ENCODE data around the gene ZDHHC22. TPM values are rescaled to one million over a fixed set of nuclear protein-coding genes. Genes with fewer than 3 reads are reported as not detected.

ZDHHC22 gene
- total and polyA plus RNA-seq, 4 experiments from 2014 or later, result not detected

DNA sequence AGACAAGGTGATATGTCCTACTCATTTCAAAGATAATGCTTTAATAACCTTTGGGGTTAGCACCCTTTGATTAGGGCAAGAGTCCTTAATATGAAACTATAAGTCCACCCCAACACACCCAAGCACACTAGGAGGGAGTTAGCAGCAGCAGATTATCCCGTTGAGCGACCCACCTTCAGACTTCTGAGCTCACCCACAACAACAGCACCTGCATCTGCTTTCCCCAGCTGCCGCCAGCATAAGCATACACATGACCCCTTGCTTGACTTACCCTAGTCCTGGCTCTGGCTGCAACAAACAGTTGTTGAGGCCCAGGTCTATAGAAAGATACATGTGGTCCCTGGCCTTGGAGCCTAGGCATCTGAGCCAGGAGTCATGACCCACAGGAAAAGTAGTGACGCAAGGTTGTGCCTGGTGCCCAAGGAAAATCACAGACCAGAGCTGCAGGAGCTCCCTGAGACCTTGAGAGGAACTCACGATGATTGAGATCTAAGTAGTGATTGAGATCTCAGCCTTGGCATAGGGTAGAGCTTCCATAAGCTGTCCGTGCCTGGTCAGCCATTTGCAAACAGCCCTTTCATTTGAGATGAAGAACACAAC is 19.0 kb downstream of the ZDHHC22 start:
- Histone ChIP-seq H3K4me3 (ENCODE audit: low read length in 2 of 2) (no peak overlapping the region), H3K27ac (ENCODE audit: low read depth, low read length) (peak overlapping the region; percentile 71), H3K27me3 (ENCODE audit: insufficient read depth, low read length) (no peaks in the 10 kb centered on the region), H3K9me3 (ENCODE audit: control insufficient read depth in 1 of 2, low read length in 2 of 2) (no peaks in the 10 kb centered on the region), H3K36me3 (ENCODE audit: insufficient read depth, low read length) (no peaks in the 10 kb centered on the region), H3K4me1 (ENCODE audit: insufficient read depth, low read length) (peaks cover 61% of the 10 kb centered on the region)
- Mint-ChIP-seq H3K4me1 (peaks cover 17 to 61% (median 45%) of the 10 kb centered on the region in 4 donors), H3K27me3 (peaks cover 4 to 5% of the 10 kb centered on the region in 2 donors), H3K27ac (peak overlapping the region; percentile 61 to 99 (median 94)), H3K36me3 (peaks cover 0 to 3% of the 10 kb centered on the region in 2 donors), H3K4me3 (peak overlapping the region in 5 of 8 donors; percentile 4 to 92 (median 55)), H3K9me3 (no peaks in the 10 kb centered on the region)
- ChIA-PET POLR2A (ENCODE audit: partially characterized antibody) (interaction anchor here (1.3 to 9.2 kb wide), 5 partner anchors 8 to 310 kb away, joined by 3 to 154 read pairs (median 16); partner anchors contain the start of genes ANGEL1, CIPC and IRF2BPL), CTCF (ENCODE audit: partially characterized antibody) (interaction anchor here (1.1 to 14.5 kb wide), 9 partner anchors 12 to 249 kb away, joined by 3 to 271 read pairs (median 13); partner anchors contain the start of genes CIPC and GSTZ1)
- intact Hi-C loops (cut with micrococcal nuclease), result no loop called here
- no peak for DNase-seq

DNA sequence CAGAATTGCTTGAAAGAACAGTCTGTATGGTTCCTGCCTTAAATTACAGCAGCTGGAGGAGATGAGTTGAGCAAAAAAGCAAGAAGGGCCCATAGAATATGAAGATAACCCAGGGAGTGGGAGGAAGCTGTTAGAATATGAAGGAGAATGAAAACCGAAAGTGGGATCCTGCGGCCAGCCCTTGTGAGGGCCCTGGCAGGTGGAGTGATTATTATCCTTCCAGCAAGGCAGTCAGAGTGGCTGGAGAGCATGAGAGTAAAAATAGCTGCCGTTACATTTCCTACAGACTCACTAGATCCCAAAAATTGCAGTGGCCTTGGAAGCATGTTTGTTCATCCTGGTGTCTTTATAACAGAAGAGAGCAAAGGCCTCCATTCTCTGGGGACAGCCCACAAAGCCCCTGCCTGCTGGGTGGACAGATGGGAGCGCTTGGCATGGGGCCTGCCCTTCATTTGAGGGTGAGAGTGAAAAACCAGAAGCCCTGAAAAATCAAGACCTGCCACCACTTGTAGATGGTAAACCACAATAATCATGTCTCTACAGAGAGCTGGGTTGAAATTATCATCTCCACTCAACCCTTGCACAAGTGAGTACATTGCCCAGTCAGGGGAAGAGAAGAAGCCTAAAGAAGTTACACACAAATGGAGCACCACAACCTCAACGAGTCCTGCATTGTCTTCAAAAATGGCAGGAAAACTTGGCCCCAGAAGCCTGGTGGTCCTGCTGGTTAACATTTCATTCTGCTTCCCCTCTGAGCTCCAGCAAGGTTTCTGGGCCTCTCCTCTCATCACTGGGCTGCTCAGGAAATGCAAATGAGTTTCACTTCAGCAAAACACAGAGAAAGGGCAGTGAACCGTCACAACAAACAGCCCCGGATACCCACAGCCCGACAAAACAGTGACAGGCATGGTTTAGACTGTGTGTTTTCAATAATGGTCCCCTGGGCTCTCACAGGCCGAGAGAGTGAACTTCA is 20.5 kb downstream of the ZDHHC22 start:
- Histone ChIP-seq H3K36me3 (ENCODE audit: insufficient read depth, low read length) (no peaks in the 10 kb centered on the region), H3K27ac (ENCODE audit: low read depth, low read length) (peak overlapping the region; percentile 71), H3K4me3 (ENCODE audit: low read length in 2 of 2) (peak overlapping the region; percentile 6 to 12), H3K4me1 (ENCODE audit: insufficient read depth, low read length) (peaks cover 61% of the 10 kb centered on the region), H3K27me3 (ENCODE audit: insufficient read depth, low read length) (no peaks in the 10 kb centered on the region), H3K9me3 (ENCODE audit: control insufficient read depth in 1 of 2, low read length in 2 of 2) (no peaks in the 10 kb centered on the region)
- Mint-ChIP-seq H3K9me3 (no peaks in the 10 kb centered on the region), H3K4me1 (peaks cover 16 to 61% (median 44%) of the 10 kb centered on the region in 4 donors), H3K27me3 (no peaks in the 10 kb centered on the region), H3K4me3 (peak overlapping the region; percentile 43 to 91 (median 78)), H3K36me3 (peaks cover 0 to 14% of the 10 kb centered on the region in 2 donors), H3K27ac (peak overlapping the region; percentile 93 to 99 (median 95))
- POLR2A ChIA-PET (ENCODE audit: partially characterized antibody), result interaction anchor here (0.8 to 9.2 kb wide), 16 partner anchors 10 to 310 kb away, joined by 3 to 154 read pairs (median 4); partner anchors contain the start of genes ANGEL1, CIPC, GSTZ1 and IRF2BPL
- intact Hi-C loops (cut with micrococcal nuclease), result loop anchor here (1.0 kb wide), 3 partner anchors 13 to 199 kb away; partner anchors contain the start of genes CIPC and POMT2
- peak; percentile 27 to 79 (median 67) for DNase-seq
- CTCF ChIA-PET (ENCODE audit: partially characterized antibody), result interaction anchor here (0.9 to 14.5 kb wide), 9 partner anchors 12 to 248 kb away, joined by 3 to 271 read pairs (median 4); partner anchors contain the start of gene CIPC

DNA sequence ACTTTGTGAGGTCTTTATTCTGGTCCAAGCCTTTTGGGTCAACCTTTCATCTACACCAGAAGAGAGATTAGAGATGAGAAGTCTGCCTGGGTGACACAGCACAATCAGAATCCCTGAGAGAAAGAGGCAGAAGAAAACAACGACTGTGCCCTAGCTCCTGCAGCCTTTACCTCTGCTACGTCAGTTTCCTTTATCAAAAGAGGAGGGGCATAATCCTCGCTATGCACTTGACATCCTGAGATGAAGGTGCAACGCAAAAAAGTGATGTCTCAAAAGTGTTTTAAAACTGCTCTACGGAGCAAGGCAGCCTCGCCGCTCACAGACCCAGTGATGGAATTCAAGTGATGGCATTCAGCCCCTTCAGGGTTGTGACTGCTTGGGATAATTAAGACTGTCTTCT is 21.7 kb downstream of the ZDHHC22 start:
- CTCF ChIA-PET (ENCODE audit: partially characterized antibody), result interaction anchor here (0.9 to 14.5 kb wide), 4 partner anchors 11 to 244 kb away, joined by 3 to 271 read pairs (median 94); partner anchors contain the start of gene CIPC
- intact Hi-C loops (cut with micrococcal nuclease), result loop anchor here (1.0 kb wide), 2 partner anchors 22 to 200 kb away; partner anchors contain the start of genes CIPC and POMT2
- Mint-ChIP-seq H3K4me1 (peaks cover 16 to 52% (median 39%) of the 10 kb centered on the region in 4 donors), H3K27ac (peak overlapping the region; percentile 88 to 99 (median 95)), H3K4me3 (peak overlapping the region; percentile 15 to 91 (median 74)), H3K9me3 (no peaks in the 10 kb centered on the region), H3K27me3 (no peaks in the 10 kb centered on the region), H3K36me3 (peaks cover 6 to 20% of the 10 kb centered on the region in 2 donors)
- no peak overlapping the region for H3K4me3 ChIP-seq (ENCODE audit: low read length in 2 of 2)
- POLR2A ChIA-PET (ENCODE audit: partially characterized antibody), result interaction anchor here (1.3 to 9.2 kb wide), 6 partner anchors 10 to 309 kb away, joined by 3 to 154 read pairs (median 12); partner anchors contain the start of genes ANGEL1, CIPC, GSTZ1 and IRF2BPL
- no peaks in the 10 kb centered on the region for H3K27me3 ChIP-seq (ENCODE audit: insufficient read depth, low read length)
- H3K27ac ChIP-seq (ENCODE audit: low read depth, low read length), result peak overlapping the region; percentile 71
- peak in 4 of 5 donors; percentile 22 to 61 (median 47) for DNase-seq
- peaks cover 54% of the 10 kb centered on the region for H3K4me1 ChIP-seq (ENCODE audit: insufficient read depth, low read length)
- no peaks in the 10 kb centered on the region for H3K9me3 ChIP-seq (ENCODE audit: control insufficient read depth in 1 of 2, low read length in 2 of 2)
- peaks cover under 1% of the 10 kb centered on the region for H3K36me3 ChIP-seq (ENCODE audit: insufficient read depth, low read length)

DNA sequence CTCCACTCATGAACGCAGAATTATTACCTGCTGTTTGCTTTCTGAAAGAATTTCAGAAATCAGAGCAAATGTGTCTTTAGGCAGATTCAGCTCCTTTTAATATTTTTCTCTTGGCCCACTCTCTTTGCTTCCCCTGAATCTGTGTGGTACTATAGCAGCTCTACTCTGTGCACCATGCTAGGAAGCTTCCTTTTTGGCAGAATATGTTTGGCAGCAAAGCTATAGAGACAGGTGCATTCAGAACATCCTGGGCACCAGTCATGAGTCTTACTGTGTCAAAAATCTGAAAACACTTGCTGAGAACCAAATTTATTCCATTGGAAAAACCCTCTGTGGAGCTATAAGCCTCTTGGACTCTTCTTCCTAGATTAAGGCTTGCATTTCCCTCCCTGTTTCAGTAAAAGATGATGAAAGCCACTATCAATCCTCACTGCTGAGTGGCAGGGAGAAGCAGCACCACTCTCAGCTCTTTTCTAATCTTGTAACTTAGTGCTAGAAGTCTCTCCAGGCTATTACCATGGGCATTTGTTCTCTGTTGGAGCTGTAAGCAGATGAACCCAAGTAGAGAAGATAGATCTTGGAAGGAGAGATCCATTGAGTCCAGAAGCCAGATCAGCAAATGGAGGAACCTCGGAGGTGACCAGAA is 25.3 kb downstream of the ZDHHC22 start:
- H3K4me1 ChIP-seq (ENCODE audit: insufficient read depth, low read length), result peaks cover 21% of the 10 kb centered on the region
- Mint-ChIP-seq H3K27me3 (no peaks in the 10 kb centered on the region), H3K4me1 (peaks cover 5 to 17% (median 12%) of the 10 kb centered on the region in 4 donors), H3K27ac (peak overlapping the region in 2 of 7 donors; percentile 22 to 57), H3K9me3 (no peaks in the 10 kb centered on the region), H3K4me3 (no peak overlapping the region), H3K36me3 (peaks cover 28 to 46% of the 10 kb centered on the region in 2 donors)
- intact Hi-C loops (cut with micrococcal nuclease), result no loop called here
- H3K36me3 ChIP-seq (ENCODE audit: insufficient read depth, low read length), result peaks cover 25% of the 10 kb centered on the region
- CTCF ChIA-PET (ENCODE audit: partially characterized antibody), result interaction anchor here (0.7 to 15.1 kb wide), 7 partner anchors 6 to 240 kb away, joined by 3 to 271 read pairs (median 4); no protein-coding TSS in a partner anchor
- H3K9me3 ChIP-seq (ENCODE audit: control insufficient read depth in 1 of 2, low read length in 2 of 2), result no peaks in the 10 kb centered on the region
- H3K4me3 ChIP-seq (ENCODE audit: low read length in 2 of 2), result no peak overlapping the region
- DNase-seq, result no peak
- POLR2A ChIA-PET (ENCODE audit: partially characterized antibody), result interaction anchor here (0.7 to 9.2 kb wide), 2 partner anchors 8 to 19 kb away, joined by 5 to 154 read pairs; partner anchors contain the start of gene CIPC
- H3K27ac ChIP-seq (ENCODE audit: low read depth, low read length), result no peak overlapping the region
- H3K27me3 ChIP-seq (ENCODE audit: insufficient read depth, low read length), result no peaks in the 10 kb centered on the region

DNA sequence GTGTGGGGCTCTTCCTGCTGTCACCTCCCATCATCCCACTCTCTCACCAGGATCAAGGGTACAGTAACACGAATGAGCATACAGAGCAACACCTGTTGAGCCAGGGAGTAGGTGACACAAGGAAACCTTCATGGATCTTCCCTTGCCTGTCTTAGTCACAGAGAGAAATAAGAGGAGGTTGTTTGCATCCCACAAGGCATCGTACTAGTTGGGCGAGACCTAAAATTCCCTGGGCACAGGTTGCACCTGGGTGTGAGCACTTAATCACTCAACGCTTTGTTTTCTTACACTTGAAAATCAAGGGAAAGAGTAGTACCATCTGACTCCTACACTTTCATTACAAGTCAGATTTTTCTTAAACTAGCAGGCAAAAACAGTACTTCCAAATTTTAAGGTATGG is 27.0 kb downstream of the ZDHHC22 start:
- Mint-ChIP-seq H3K27ac (no peak overlapping the region), H3K36me3 (peaks cover 34 to 54% of the 10 kb centered on the region in 2 donors), H3K4me3 (no peak overlapping the region), H3K27me3 (no peaks in the 10 kb centered on the region), H3K4me1 (peaks cover 2 to 6% (median 2%) of the 10 kb centered on the region in 4 donors), H3K9me3 (no peaks in the 10 kb centered on the region)
- H3K27me3 ChIP-seq (ENCODE audit: insufficient read depth, low read length), result no peaks in the 10 kb centered on the region
- intact Hi-C loops (cut with micrococcal nuclease), result no loop called here
- peaks cover 25% of the 10 kb centered on the region for H3K36me3 ChIP-seq (ENCODE audit: insufficient read depth, low read length)
- ChIA-PET CTCF (ENCODE audit: partially characterized antibody) (interaction anchor here (0.5 to 15.1 kb wide), 4 partner anchors 8 to 201 kb away, joined by 3 to 271 read pairs (median 4); no protein-coding TSS in a partner anchor), POLR2A (ENCODE audit: partially characterized antibody) (interaction anchor here (0.9 kb wide), 1 partner anchor 16 kb away, joined by 7 read pairs; the partner anchor contains the start of gene CIPC)
- DNase-seq, result no peak
- H3K4me3 ChIP-seq (ENCODE audit: low read length in 2 of 2), result no peak overlapping the region
- no peaks in the 10 kb centered on the region for H3K9me3 ChIP-seq (ENCODE audit: control insufficient read depth in 1 of 2, low read length in 2 of 2)
- peaks cover 4% of the 10 kb centered on the region for H3K4me1 ChIP-seq (ENCODE audit: insufficient read depth, low read length)
- no peak overlapping the region for H3K27ac ChIP-seq (ENCODE audit: low read depth, low read length)

DNA sequence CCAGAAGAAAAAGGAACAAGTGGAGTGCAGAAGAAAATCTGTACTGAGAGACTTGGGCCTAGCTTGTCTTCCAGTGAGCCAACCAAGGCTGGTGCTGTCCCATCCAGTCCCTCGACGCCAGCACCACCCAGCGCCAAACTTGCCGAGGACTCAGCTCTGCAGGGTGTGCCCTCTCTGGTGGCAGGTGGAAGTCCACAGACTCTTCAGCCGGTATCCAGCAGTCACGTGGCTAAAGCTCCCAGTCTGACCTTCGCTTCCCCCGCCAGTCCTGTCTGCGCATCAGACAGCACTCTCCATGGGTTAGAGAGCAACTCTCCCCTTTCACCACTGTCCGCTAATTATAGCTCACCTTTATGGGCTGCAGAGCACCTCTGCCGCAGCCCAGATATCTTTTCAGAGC is 27.9 kb downstream of the ZDHHC22 start:
- no peak overlapping the region for H3K4me3 ChIP-seq (ENCODE audit: low read length in 2 of 2)
- H3K4me3 Mint-ChIP-seq, result no peak overlapping the region
- POLR2A ChIA-PET (ENCODE audit: partially characterized antibody), result interaction anchor here (0.9 to 1.9 kb wide), 2 partner anchors 11 to 15 kb away, joined by 7 to 15 read pairs; partner anchors contain the start of gene CIPC

More for the DNA sequence above, 27.9 kb downstream of the ZDHHC22 start:
- peaks cover 0 to 6% (median 3%) of the 10 kb centered on the region in 4 donors for H3K4me1 Mint-ChIP-seq
- no peaks in the 10 kb centered on the region for H3K27me3 ChIP-seq (ENCODE audit: insufficient read depth, low read length)
- H3K4me1 ChIP-seq (ENCODE audit: insufficient read depth, low read length), result no peaks in the 10 kb centered on the region
- H3K27me3 Mint-ChIP-seq, result no peaks in the 10 kb centered on the region
- H3K36me3 Mint-ChIP-seq, result peaks cover 35 to 58% of the 10 kb centered on the region in 2 donors
- intact Hi-C loops (cut with micrococcal nuclease), result no loop called here
- H3K9me3 Mint-ChIP-seq, result no peaks in the 10 kb centered on the region
- CTCF ChIA-PET (ENCODE audit: partially characterized antibody), result interaction anchor here (1.0 to 15.1 kb wide), 4 partner anchors 8 to 202 kb away, joined by 3 to 271 read pairs (median 4); no protein-coding TSS in a partner anchor
- DNase-seq, result no peak
- H3K27ac ChIP-seq (ENCODE audit: low read depth, low read length), result no peak overlapping the region
- peak overlapping the region in 1 of 7 donors; percentile 7 for H3K27ac Mint-ChIP-seq
- H3K36me3 ChIP-seq (ENCODE audit: insufficient read depth, low read length), result peaks cover 25% of the 10 kb centered on the region
- no peaks in the 10 kb centered on the region for H3K9me3 ChIP-seq (ENCODE audit: control insufficient read depth in 1 of 2, low read length in 2 of 2)
